CD4-positive, alpha-beta T cell treated with Interleukin-6 at 100 ng/mL for 8 hours (primary cell): ENCODE measurements around the gene TEX44.
A peak's percentile ranks its signal among the peaks of the same experiment; 100 is the strongest.
"Not testable (repeated sequence)": the region's sequence is repeated elsewhere in the genome, so short reads cannot be mapped to it uniquely, and the experiment has no call there.

Experiments used
- DNase-seq: peaks from one replicate; pipeline ENCODE4 v3.0.0-alpha.2; 2020; ENCODE audit warnings: mixed read lengths, low spot score

Gene TEX44

DNA sequence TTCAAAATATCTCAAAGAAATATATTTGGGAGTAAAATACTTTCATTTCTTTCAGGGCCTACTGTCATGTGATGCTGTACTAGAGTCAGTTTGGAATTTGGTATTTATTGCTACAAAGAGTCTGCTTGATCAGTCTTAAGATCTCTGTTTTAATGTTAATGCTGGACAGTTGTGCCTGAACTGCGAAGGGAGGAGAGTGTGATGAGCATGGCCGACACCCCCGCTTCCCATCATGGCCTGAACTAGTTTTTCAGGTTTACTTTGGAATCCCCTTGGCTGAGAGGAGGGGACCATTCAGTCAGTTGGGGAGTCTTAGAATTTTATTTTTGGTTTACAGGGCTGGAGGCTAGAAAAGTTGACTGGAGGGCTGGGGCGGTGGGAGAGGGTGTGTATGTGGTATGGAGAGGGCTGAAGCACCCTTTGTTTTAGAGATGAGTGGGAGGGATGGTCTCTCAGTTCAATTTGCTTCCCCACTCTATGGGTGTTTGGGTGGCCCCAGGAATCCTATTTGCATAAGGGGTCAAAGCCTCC is 20.9 kb upstream of the TEX44 start:
- DNase-seq: no peak

DNA sequence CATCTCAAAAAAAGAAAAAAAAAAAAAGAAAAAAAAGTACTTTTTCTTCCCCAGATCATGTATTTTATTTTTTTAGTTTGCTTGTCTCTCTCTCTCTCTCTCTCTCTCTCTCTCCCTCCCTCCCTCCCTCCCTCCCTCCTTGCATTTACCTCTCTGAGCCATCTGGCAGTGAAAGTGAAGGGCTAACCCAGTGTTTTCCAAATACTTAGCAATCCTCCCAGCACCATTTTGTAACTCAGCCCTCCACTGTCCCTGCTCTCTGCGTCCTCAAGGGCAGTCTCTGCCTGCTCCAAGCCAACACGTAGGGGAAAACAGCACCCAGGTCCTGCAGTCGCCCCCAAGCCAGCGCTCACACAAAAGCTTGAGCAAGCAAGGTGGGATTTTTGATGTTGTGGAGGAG is 19.6 kb upstream of the TEX44 start:
- DNase-seq: no peak

GRCh38 chr2:231573698-231574421 is 18.8 kb upstream of the TEX44 start:
- DNase-seq: no peak

- DNase-seq: no peak
Measured at GRCh38 chr2:231575612-231576256, 16.9 kb upstream of the TEX44 start.

DNA sequence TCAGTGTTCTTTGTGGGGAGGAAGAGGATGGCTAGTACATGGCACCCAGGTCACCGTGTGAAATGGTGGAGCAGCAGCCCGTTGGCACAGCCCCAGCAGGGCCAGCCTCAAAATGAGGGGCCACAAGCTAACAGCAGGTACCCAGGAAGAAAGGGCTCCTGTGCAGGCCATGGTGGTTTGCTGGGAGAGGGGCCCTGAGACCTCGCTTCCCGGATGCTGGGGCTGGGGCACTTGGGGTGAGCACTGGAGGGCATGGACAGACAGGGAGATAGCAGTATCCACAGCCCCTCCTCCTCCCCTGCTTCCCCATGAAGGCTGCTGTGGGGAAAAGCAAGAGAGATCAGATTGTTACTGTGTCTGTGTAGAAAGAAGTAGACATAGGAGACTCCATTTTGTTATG is 16.2 kb upstream of the TEX44 start:
- no peak for DNase-seq

DNA sequence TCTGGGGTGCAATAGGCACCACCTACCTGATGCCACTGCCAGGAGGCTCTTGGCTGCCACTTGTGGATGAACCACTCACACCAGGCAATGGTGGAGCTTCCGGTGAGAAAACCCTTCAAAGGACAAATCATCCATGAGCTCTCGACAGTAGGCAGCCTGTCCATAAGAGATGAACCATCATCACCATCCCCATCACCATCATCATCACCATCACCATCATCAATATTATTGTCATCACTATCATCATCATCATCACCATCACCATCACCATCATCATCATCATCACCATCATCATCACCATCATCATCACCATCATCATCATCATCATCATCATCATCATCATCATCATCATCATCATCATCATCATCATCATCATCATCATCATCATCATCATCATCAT is 14.0 kb upstream of the TEX44 start:
- DNase-seq: not testable (repeated sequence)

GRCh38 chr2:231579560-231579959 is 13.1 kb upstream of the TEX44 start:
- no peak for DNase-seq

DNA sequence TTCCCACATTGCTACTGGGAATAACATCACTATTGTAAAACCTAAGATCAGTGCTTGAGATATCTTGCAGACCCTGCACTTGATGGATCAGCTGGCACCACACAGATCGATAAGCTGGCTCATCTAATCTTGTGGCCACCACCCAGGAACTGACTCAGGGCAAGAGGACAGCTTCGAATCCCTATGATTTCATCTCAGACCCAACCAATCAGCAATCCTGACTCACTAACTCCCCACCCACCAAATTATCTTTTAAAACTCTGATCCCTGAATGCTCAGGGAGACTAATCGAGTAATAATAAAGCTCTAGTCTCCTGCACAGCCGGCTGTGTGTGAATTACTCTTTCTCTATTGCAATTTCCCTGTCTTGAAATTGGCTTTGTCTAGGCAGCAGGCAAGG is 11.3 kb upstream of the TEX44 start:
- no peak for DNase-seq

- DNase-seq: no peak
Measured at GRCh38 chr2:231583982-231584381, 8.7 kb upstream of the TEX44 start.

- DNase-seq: not testable (repeated sequence)
Measured at GRCh38 chr2:231587744-231588143, 4.9 kb upstream of the TEX44 start.

- DNase-seq: no peak
Measured at GRCh38 chr2:231589656-231590055, 3.0 kb upstream of the TEX44 start.

DNA sequence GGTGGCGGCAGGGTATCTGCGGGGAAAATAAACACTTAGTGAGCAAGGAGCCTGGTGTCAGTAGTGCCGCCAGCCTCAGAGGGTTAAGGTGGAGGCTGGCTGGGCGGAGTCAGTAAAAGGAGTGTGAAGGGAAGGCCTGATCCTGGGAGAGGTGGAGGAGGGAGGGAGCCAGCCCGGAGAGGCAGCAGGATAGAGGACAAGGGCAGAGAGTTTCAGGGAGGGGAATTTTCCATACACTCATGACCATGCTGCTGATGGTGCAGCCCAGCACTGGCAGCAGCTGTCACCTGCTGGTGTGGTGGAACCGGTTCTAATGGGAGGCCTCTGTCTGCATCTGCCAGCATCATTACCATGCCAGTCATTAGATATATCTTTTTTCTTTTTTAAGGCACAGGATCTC is 2.0 kb upstream of the TEX44 start:
- DNase-seq: no peak

GRCh38 chr2:231593666-231594065 is 1.0 kb downstream of the TEX44 start:
- no peak for DNase-seq

- no peak for DNase-seq
Measured at GRCh38 chr2:231597014-231597611, 4.4 kb downstream of the TEX44 start.

DNA sequence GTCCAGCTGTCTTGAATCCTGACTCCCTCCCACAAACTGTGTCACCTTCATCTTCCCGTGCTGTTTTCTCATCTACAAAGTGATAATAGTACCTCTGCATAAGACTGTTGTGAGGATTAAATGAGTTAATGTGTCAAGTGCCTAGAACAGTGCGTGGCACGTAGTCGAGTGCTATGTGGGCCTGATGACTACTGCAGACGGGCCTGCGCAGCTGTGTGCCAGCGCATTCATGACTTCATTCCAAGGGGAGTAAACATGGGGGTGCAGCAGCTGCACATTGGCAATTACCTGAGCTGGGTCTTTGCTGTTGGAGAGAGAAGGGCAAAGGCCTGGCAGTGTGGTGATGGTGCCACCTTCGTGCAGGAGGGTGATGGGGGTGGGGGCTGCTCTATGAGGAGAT is 5.0 kb downstream of the TEX44 start:
- no peak for DNase-seq

DNA sequence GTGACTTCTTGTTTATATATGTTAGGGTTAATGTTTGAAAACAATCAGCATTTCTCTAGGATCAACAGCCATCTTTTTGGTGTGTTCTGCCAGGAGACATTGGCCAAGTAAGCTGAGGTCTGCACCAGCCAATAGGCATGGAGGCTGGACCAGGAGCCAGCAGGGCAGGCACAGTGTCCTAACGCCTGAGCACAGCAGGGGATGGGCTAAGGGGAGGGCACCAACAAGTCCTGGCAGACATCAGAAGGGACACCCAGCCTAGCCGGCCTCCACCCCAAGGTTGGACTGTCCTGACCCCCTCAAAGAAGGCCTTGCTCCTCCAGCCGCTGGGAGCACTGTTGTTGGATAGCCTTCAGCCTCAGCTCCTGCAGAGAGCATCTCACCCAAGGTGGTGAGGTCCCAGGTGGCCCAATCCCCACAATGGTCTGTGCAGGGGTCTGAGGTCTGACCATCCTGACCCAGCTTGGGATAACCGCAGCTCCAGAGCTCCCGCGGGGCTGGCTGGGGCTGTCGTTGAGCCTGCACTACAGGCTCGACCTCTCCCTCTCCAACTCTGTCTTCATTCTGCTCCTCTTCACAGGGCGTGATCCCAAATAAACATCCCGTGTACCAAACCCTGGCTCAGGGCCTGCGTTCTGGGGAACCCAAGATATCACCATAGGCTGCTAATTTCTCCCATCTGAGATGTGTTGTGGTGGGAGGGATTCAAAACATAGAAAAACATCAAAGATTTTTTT is 8.1 kb downstream of the TEX44 start:
- no peak for DNase-seq

DNA sequence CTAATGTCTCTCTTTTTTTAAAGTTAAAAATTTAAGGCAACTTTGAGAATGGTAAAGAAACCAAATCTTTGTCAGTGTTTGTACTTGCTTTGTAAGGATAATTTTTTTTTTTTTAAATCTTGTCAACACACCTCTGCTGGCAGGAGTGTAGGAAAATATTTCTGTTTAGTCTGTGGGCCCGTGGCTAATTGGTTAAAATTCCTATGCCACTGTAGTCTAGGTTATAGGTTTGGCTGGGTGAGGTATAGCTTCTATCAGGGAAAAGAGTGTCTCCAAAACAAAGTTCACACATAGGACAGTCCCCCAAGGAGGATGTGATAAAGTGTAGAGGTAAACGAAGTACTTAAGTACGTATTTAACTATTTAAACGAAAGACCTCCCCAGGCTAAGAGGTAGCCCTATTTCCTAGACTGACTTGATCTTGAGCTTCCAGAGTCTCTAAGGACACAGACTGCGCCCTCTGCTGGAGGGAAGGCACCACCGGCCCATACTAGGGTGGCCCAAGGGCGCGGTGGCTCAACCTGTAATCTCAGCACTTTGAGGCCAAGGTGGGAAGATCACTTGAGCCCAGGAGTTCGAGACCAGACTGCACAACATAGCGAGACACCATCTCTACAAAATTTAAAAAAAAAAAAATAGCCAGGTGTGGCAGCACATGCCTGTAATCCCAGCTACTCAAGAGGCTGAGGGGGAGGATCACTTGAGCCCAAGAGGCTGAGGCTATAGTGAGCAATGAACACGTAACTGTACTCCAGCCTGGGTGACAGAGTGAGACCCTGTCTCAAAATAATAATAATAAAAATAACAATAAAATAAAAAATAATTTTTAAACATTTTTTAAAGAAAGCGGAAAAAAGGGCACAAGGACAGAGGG is 8.9 kb downstream of the TEX44 start:
- DNase-seq: peak; percentile 73

DNA sequence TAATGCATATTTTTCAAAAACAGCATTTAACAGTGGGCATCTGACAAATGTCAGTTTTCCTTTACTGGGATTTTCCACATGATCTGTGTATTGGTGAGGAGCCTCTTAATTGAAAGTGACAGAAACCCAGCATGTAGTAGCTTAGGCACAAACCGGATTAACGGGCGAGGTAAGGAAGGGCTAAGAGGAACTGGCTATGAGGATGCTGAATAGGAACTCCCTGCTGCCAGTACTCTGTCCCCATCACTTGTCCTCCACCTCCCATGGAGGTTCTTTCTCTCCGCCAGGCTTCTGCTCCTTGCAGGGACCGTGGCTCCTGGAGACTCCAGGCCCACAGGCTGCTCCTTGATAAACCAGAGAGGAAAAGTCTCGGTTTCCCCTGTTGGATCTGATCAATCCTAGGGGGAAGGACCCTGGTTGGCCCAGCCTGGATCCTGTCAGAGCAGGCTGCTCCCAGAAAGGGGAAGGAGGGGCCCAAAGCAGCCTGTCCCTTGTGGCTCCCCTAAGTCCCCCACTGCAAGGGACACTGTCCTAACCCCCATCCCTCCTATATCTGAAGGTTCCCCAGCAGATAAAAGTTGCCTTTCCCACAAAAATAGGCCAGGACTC is 10.3 kb downstream of the TEX44 start:
- DNase-seq: no peak

- DNase-seq: no peak
Measured at GRCh38 chr2:231604101-231604684, 11.5 kb downstream of the TEX44 start.

DNA sequence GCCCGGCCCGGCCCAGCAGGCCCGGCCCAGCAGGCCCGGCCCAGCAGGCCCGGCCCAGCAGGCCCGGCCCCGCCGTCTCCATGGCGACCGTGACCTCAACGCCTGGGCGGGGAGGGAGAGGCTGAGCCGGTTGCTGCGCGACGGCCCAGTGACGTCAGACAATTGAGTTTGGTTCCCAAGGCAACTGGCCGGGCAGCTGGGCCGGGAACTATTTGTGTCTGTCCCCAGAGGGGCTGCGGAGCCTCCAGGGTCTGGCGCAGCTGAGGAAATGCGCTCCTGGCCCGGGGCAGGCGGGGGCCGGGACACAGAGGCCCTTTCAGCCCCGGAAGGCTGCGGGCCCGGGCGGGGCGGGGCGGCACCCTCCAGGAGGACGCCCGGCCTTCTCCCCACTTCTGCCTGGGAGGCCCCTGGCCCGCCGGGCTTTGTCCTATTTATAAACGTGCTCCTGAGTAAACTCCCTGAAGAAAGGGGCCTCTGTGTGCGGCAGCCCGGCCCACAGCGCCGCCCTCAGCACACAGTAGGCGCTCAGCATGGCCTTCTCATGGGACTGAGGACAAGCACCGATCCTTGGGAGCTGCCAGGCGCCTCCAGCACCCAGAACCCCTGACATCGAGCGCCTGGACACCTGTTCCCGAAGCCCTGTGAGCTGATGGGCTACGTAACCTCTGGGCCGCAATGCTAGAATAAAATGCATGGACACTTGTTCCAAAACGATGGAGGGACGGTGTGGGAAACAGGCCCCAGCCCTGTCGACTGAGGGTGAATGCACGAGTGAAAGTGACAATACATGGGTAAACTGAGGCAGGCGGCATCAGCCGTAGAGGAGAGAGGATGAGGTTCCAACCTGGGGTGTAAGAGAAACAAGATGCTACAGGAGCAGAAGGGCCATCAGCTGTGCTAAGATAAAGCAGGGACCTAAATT is 12.3 kb downstream of the TEX44 start:
- peak; percentile 89 for DNase-seq
